ENCODE measurements around the gene ABCD1. TPM values are rescaled to one million over a fixed set of nuclear protein-coding genes. Genes with fewer than 3 reads are reported as not detected.

Gene ABCD1
- total RNA-seq, 1 experiment from 2014 or later, result 9.1 TPM

DNA sequence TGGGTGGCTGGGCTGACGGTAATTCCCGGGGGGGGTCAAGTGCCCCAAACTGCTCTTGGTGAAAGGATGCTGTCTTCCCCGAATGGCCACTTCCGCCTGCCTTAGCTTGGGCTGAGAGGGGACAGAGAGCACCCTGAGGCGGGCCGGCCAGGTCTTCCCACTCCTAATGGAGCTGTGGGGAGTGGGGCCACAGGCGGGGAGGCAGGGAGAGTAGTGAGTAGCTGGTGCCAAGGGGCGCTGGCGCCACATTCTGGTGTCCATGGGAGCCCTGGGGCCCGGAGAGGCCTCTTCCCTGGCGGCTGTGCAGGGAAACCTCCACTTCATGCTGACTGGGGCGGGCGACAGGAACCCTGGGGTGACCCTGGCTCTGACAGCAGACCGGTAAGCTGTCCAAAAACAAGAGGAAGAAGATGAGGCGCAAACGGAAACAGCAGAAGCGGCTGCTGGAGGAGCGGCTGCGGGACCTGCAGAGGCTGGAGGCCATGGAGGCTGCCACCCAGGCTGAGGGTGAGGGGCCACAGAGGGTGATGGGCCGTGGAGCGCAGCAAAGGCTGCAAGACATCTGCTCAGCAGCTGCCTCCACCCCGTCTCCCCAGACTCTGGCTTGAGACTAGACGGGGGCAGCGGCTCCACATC lies 58.8 kb downstream of the ABCD1 start (continued):
- TF ChIP-seq, protein P1, sequence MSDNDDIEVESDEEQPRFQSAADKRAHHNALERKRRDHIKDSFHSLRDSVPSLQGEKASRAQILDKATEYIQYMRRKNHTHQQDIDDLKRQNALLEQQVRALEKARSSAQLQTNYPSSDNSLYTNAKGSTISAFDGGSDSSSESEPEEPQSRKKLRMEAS (CRISPR knock-in tag; IDR thresholded peaks at IDR 0.05), result no peak
- TF ChIP-seq E2F1 (CRISPR knock-in tag; IDR thresholded peaks at IDR 0.05), result no peak
- TF ChIP-seq, protein P2, sequence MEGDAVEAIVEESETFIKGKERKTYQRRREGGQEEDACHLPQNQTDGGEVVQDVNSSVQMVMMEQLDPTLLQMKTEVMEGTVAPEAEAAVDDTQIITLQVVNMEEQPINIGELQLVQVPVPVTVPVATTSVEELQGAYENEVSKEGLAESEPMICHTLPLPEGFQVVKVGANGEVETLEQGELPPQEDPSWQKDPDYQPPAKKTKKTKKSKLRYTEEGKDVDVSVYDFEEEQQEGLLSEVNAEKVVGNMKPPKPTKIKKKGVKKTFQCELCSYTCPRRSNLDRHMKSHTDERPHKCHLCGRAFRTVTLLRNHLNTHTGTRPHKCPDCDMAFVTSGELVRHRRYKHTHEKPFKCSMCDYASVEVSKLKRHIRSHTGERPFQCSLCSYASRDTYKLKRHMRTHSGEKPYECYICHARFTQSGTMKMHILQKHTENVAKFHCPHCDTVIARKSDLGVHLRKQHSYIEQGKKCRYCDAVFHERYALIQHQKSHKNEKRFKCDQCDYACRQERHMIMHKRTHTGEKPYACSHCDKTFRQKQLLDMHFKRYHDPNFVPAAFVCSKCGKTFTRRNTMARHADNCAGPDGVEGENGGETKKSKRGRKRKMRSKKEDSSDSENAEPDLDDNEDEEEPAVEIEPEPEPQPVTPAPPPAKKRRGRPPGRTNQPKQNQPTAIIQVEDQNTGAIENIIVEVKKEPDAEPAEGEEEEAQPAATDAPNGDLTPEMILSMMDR (IDR thresholded peaks at IDR 0.05), result no peak

DNA sequence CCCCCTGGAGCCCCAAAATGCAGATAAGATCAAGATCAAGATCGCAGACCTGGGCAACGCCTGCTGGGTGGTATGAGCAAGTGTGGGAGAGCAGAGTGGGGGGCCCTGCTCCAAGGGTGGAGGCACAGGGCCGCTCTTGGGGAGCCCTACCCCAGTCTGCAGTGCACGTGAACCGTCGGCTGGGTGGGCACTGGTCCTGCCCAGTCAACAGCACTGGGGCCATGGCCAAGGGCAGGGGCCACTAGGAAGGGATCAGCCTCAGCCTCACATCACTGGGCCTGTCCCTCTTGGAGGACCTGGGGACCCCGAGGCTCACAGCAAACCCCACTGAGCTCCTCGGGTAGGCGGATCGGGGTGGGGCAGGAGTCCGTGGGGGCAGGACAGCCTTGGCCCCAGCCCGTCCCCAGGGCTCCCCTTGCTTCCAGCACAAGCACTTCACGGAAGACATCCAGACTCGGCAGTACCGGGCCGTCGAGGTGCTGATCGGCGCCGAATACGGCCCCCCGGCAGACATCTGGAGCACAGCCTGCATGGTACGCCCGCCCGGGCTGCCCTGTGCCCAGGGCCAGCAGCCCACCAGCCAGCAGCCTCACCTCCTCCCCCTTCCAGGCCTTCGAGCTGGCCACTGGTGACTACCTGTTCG lies 59.8 kb downstream of the ABCD1 start:
- H3K4me3 Mint-ChIP-seq, result no peak overlapping the region
- ChIA-PET CTCF (no interaction called here), POLR2A (no interaction called here)
- H3K36me3 Mint-ChIP-seq, result peaks cover 3% of the 10 kb centered on the region
- H3K9me3 Mint-ChIP-seq, result no peaks in the 10 kb centered on the region
- no peaks in the 10 kb centered on the region; the same call in 1 of the 2 replicates for H3K4me1 Mint-ChIP-seq
- ATAC-seq (no peak), DNase-seq (ENCODE audit: low spot score) (no peak)
- no peak overlapping the region for H3K27ac Mint-ChIP-seq
- H3K27me3 Mint-ChIP-seq (ENCODE audit: low read depth), result no peaks in the 10 kb centered on the region
- TF ChIP-seq PRRX2 (CRISPR knock-in tag; IDR thresholded peaks at IDR 0.05), result no peak
- no peak for TF ChIP-seq FOXP4 (CRISPR knock-in tag; IDR thresholded peaks at IDR 0.05)
- TF ChIP-seq ZNF425 (CRISPR knock-in tag; conservative IDR thresholded peaks at IDR 0.05), result no peak
- TF ChIP-seq ZNF121 (CRISPR knock-in tag; IDR thresholded peaks at IDR 0.05), result no peak
- no peak for TF ChIP-seq ZNF416 (CRISPR knock-in tag; IDR thresholded peaks at IDR 0.05)
- no peak for TF ChIP-seq NFATC4 (CRISPR knock-in tag; IDR thresholded peaks at IDR 0.05)
- TF ChIP-seq ZBTB43 (CRISPR knock-in tag; IDR thresholded peaks at IDR 0.05), result no peak
- no peak for TF ChIP-seq TEAD1 (CRISPR knock-in tag; IDR thresholded peaks at IDR 0.05)
- TF ChIP-seq SMAD4 (CRISPR knock-in tag; IDR thresholded peaks at IDR 0.05), result no peak
- TF ChIP-seq, protein P3, sequence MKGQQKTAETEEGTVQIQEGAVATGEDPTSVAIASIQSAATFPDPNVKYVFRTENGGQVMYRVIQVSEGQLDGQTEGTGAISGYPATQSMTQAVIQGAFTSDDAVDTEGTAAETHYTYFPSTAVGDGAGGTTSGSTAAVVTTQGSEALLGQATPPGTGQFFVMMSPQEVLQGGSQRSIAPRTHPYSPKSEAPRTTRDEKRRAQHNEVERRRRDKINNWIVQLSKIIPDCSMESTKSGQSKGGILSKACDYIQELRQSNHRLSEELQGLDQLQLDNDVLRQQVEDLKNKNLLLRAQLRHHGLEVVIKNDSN (CRISPR knock-in tag; IDR thresholded peaks at IDR 0.05), result no peak
- no peak for TF ChIP-seq FOXK1 (CRISPR knock-in tag; IDR thresholded peaks at IDR 0.05)
- no peak for TF ChIP-seq GRHL2 (CRISPR knock-in tag; IDR thresholded peaks at IDR 0.05; ENCODE audit: insufficient replicate concordance, severe bottlenecking)
- TF ChIP-seq NR2C2 (CRISPR knock-in tag; IDR thresholded peaks at IDR 0.05), result no peak
- no peak for TF ChIP-seq ZNF281 (CRISPR knock-in tag; IDR thresholded peaks at IDR 0.05)
- TF ChIP-seq, protein P4, sequence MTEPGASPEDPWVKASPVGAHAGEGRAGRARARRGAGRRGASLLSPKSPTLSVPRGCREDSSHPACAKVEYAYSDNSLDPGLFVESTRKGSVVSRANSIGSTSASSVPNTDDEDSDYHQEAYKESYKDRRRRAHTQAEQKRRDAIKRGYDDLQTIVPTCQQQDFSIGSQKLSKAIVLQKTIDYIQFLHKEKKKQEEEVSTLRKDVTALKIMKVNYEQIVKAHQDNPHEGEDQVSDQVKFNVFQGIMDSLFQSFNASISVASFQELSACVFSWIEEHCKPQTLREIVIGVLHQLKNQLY (CRISPR knock-in tag; IDR thresholded peaks at IDR 0.05), result no peak
- TF ChIP-seq KAT7 (CRISPR knock-in tag; IDR thresholded peaks at IDR 0.05; ENCODE audit: borderline replicate concordance), result no peak
- no peak for TF ChIP-seq JAZF1 (CRISPR knock-in tag; IDR thresholded peaks at IDR 0.05)
- TF ChIP-seq FOXJ3 (CRISPR knock-in tag; IDR thresholded peaks at IDR 0.05; ENCODE audit: borderline replicate concordance), result no peak
